Stimulated activated CD8-positive, alpha-beta memory T cell treated with anti-CD3 and anti-CD28 coated beads, Interleukin-15, amount 100 ng/mL, for 24 hours (primary cell): ENCODE measurements around the gene ETFB.
"Not testable (repeated sequence)": the region's sequence is repeated elsewhere in the genome, so short reads cannot be mapped to it uniquely, and the experiment has no call there.

ENCODE experiments used
- DNase-seq: peaks from one replicate; pipeline ENCODE4 v3.0.0-alpha.2; 2020; ENCODE audit warnings: low read depth

Gene ETFB

DNA sequence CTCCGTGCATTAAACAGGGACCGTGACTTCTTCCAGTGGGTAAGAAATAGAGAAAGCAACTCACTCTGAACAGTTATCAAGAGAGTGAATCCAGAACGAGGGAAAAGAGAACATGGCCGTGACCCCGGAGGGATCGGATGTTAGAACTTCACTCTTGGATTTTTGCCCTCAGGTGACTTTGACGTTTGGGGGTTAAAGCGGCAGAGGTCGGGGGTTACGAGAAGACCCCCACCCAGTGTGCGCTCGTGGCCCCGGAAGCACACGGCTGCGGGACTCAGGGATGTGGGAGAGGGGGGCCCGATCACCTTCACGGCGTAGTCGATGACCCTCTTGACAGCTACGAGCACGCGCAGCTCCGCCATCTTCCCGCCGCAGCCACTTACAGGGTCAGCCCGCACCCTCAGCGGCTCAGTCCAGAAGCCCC lies at the start of gene ETFB:
TSS of gene ETFB (minus strand) at position 424 of the 424 bp plus-strand sequence. CDS start at position 362, 62 bp downstream.
- DNase-seq: no peak

GRCh38 chr19:51415187-51415586 lies 49.0 kb upstream of the ETFB start:
- no peak for DNase-seq

- DNase-seq: no peak
These were observed 45.0 kb upstream of the ETFB start for GRCh38 chr19:51410950-51411748.

- no peak for DNase-seq
These were observed 41.4 kb upstream of the ETFB start for GRCh38 chr19:51407511-51408131.

GRCh38 chr19:51402117-51402516 lies 35.9 kb upstream of the ETFB start:
- no peak for DNase-seq

DNA sequence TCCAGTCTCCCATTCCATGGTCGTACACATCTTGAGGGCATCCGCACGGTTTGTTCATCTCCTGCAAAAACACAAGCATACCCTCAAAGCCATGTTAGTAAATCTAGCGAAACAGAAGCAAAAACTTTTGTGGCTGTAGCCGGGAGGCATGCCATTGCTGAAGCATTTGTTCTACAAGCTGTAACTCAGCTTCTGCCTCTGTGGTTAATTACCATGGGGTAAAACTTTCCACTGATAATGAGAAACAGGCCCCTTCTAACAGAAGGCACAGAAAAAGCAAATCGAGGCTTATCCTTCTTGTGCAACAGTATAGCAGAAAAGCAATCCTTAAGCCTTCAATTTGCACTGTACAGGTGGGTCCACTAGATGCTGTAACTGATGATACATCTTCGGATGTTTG lies 33.7 kb upstream of the ETFB start:
- DNase-seq: not testable (repeated sequence)

DNA sequence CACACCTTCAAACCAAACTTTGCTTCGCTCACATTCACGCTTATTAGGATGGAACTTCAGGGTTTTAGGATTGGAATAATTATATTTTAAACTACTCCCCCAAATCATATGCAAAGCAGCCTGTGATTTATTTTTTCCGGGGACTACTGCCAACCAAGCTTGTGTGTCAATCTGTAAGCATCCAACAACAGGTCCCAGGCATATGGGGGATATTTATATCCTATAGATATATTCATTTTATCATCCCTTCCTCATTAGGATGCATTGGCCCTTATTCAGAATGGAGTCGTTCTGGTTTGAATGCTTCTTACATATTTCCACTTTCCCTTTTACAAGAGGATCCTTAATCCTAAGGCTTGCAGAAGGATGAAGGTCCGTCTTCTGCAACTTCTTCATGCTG lies 33.0 kb upstream of the ETFB start:
- DNase-seq: no peak

GRCh38 chr19:51398096-51398704 lies 32.0 kb upstream of the ETFB start:
- DNase-seq: no peak

- DNase-seq: not testable (repeated sequence)
These were observed 31.3 kb upstream of the ETFB start for GRCh38 chr19:51397453-51397852.

DNA sequence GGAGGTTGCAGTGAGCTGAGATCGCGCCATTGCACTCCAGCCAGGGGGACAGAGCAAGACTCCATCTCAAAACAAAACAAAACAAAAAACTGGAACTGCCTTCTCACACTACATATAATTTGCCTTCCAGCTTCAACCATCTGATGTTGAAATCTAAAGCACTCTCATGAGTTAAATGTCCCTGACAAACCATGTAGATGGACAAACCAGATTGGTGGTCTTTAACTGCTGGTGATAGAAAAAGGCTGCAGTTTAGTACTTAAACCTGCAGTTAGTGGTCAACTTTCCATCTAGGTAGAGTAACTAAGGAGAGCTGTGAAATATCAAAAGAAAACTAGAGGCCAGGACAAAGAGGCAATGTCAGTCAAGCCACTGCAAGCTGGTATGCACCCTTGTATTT lies 30.0 kb upstream of the ETFB start:
- no peak for DNase-seq

- DNase-seq: peak; percentile 65
These were observed 28.1 kb upstream of the ETFB start for GRCh38 chr19:51394050-51394836.

- no peak for DNase-seq
These were observed 26.5 kb upstream of the ETFB start for GRCh38 chr19:51392701-51393100.

- DNase-seq: no peak
These were observed 25.0 kb upstream of the ETFB start for GRCh38 chr19:51391073-51391611.

DNA sequence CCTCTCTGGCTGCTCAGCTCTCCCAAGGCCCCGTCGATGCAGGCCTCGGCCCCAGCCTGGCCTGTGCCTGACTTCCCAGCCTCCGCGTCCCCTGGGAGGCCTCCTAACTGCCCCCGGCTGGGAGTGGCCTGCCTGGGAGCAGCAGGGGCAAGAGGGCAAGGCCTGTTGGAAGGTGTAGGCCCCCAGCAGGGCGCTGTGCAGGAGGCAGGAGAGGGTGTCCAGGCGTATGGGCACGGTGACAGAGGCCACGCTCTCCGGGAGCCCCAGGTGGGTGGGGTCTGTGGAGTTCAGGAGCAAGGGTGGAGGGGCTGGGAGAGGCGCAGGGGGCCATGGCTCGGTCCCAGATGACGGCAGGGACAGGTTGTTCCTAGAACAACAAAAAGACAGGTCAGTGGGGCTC lies 23.0 kb upstream of the ETFB start:
- DNase-seq: no peak

- no peak for DNase-seq
These were observed 21.8 kb upstream of the ETFB start, which contains the start of gene LIM2 for GRCh38 chr19:51387924-51388389. TSS of gene LIM2 (minus strand) at chr19:51387974. CDS start at chr19:51387443, 531 bp downstream.

GRCh38 chr19:51386882-51387520 lies 20.8 kb upstream of the ETFB start:
- no peak for DNase-seq

- no peak for DNase-seq
These were observed 15.8 kb upstream of the ETFB start for GRCh38 chr19:51382004-51382403.

GRCh38 chr19:51380379-51380778 lies 14.2 kb upstream of the ETFB start:
- no peak for DNase-seq

DNA sequence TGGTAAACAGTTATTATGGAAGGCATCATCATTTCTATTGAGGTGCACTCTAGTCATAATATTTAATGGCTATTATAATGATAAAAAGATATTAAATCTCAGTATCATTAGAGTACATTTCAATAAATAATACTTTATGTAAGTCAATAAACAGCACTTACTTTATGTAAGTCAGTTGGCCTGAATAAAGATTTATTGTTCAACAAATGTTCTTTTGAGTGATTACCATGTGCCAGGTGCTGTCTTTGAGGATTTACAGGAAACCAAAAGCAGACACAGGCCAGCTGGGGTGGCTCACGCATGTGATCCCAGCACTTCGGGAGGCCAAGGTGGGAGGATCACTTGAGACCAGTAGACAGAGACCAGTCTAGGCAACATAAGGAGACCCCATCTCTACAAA lies 11.2 kb upstream of the ETFB start:
- no peak for DNase-seq

DNA sequence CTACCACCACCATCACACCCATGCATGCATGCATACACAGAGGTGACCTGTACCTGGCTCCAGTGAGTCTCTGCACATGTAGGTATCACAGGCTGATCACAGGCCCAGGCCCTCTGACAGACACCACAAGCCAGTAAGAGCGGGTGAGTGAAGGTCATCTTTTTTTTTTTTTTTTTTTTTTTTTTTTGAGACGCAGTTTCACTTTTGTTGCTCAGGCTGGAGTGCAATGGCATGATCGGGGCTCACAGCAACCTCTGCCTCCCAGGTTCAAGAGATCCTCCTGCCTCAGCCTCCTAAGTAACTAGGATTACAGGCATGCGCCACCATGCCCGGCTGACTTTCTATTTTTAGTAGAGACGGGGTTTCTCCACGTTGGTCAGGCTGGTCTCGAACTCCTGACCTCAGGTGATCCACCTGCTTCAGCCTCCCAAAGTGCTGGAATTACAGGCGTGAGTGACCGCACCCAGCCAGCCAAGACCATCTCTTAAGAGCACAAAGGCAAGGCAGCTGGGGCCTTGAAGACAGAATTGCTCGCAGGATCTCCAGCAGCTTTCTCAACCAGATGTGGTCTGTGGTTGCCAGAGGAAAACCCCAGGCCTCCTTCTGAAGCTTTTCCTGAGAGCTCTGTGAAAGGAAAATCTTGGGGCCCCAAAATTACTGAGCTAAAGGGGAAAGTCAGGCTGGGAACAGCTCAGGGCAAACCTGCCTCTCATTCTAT lies 9.5 kb upstream of the ETFB start:
- DNase-seq: no peak
